Mammary epithelial cell (primary cell): Measurements from ENCODE around the gene PDK4.

ENCODE experiments used
- CTCF ChIP-seq, 2 donors: IDR thresholded peaks in 1 of 2; conservative IDR thresholded peaks in 1 of 2; 2 replicates each; pipeline ENCODE4 v1.5.1; 2011 to 2012; ENCODE audit warnings: inconsistent platforms in 2 of 2, low read length in 2 of 2, mild to moderate bottlenecking in 2 of 2, control low read depth in 1 of 2, low read depth in 1 of 2; ENCODE audit not compliant: insufficient read depth in 1 of 2; ENCODE audit errors: extremely low read depth in 1 of 2
- EZH2 ChIP-seq: IDR thresholded peaks from 2 replicates; pipeline ENCODE4 v1.6.1; 2012; ENCODE audit warnings: low read length, inconsistent platforms, borderline replicate concordance

GRCh38 chr7:95619517-95619916 is 23.2 kb upstream of the PDK4 start:
- no peak for TF ChIP-seq CTCF (conservative IDR thresholded peaks at IDR 0.05 in 1 of 2, IDR thresholded peaks at IDR 0.05 in 1 of 2; ENCODE audit: extremely low read depth in 1 of 2, insufficient read depth in 1 of 2, low read depth in 1 of 2, low read length in 2 of 2)
- TF ChIP-seq EZH2, result no peak
